DND-41 (cell line): ENCODE measurements around the gene MX2.

Source experiments
- EZH2 ChIP-seq: IDR thresholded peaks from 3 replicates; pipeline ENCODE4 v1.6.1; 2012; ENCODE audit warnings: borderline replicate concordance, low read depth, mild to moderate bottlenecking, moderate library complexity, low read length, inconsistent platforms; ENCODE audit not compliant: severe bottlenecking
- TF ChIP-seq, protein P1 (sequence below): IDR thresholded peaks from 2 replicates; pipeline ENCODE4 v1.5.1; 2012; ENCODE audit warnings: borderline replicate concordance, low read length, moderate library complexity, mild to moderate bottlenecking; ENCODE audit not compliant: poor library complexity, severe bottlenecking; ENCODE audit errors: extremely low read depth

DNA sequence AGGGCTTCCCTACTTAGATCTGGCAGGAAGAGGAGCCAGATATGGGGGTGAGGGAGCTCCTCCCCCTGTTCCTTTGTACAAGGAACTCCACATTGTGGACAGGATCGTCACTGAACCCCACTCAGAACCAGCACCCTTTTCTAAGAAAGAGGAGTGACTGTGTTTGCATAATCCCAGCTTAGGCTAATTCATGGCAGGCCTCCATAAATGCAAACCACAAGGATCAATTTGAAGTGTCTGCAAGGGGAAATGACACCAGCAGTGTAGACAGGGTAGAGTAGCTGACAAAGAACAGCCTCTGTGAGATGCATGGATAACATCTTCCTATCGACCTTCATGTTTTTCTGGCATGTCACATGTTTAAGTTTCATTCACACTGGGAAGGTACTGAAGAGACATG, 75.9 kb downstream of the MX2 start:
- TF ChIP-seq, protein P1, sequence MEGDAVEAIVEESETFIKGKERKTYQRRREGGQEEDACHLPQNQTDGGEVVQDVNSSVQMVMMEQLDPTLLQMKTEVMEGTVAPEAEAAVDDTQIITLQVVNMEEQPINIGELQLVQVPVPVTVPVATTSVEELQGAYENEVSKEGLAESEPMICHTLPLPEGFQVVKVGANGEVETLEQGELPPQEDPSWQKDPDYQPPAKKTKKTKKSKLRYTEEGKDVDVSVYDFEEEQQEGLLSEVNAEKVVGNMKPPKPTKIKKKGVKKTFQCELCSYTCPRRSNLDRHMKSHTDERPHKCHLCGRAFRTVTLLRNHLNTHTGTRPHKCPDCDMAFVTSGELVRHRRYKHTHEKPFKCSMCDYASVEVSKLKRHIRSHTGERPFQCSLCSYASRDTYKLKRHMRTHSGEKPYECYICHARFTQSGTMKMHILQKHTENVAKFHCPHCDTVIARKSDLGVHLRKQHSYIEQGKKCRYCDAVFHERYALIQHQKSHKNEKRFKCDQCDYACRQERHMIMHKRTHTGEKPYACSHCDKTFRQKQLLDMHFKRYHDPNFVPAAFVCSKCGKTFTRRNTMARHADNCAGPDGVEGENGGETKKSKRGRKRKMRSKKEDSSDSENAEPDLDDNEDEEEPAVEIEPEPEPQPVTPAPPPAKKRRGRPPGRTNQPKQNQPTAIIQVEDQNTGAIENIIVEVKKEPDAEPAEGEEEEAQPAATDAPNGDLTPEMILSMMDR = no peak
- TF ChIP-seq EZH2 = no peak
